Liver (tissue), 9 donors: ENCODE results near the gene GTPBP1. TPM values are rescaled to one million over a fixed set of nuclear protein-coding genes. Genes with fewer than 3 reads are reported as not detected.

ENCODE experiments used
- DNase-seq: peaks from one replicate; pipeline ENCODE4 v3.0.0-alpha.2; 2017; ENCODE audit warnings: low spot score
- H3K27ac ChIP-seq, 2 donors: one replicate each; pipeline ENCODE4 v1.7.0; 2013; ENCODE audit warnings: inconsistent platforms in 2 of 2, low read length in 2 of 2, control low read depth in 1 of 2, low read depth in 1 of 2, mild to moderate bottlenecking in 1 of 2
- H3K27me3 ChIP-seq, 4 donors: one replicate each; pipeline versions ENCODE4 v1.6.1 to v1.7.0; 2013; ENCODE audit warnings: low read length in 3 of 4, inconsistent platforms in 1 of 4, mild to moderate bottlenecking in 1 of 4, moderate library complexity in 1 of 4; ENCODE audit not compliant: control insufficient read depth in 4 of 4, insufficient read depth in 4 of 4
- H3K36me3 ChIP-seq, 4 donors: one replicate each; pipeline versions ENCODE4 v1.6.1 to v1.7.0; 2013; ENCODE audit warnings: low read length in 3 of 4, mild to moderate bottlenecking in 3 of 4, low read depth in 1 of 4, moderate library complexity in 1 of 4; ENCODE audit not compliant: control insufficient read depth in 4 of 4, insufficient read depth in 3 of 4
- H3K4me1 ChIP-seq, 4 donors: one replicate each; pipeline versions ENCODE4 v1.6.1 to v1.7.0; 2013; ENCODE audit warnings: low read length in 3 of 4, mild to moderate bottlenecking in 3 of 4, moderate library complexity in 1 of 4; ENCODE audit not compliant: control insufficient read depth in 4 of 4, insufficient read depth in 4 of 4
- H3K4me3 ChIP-seq, 3 donors: one replicate each; pipeline versions ENCODE4 v1.6.1 to v1.7.0; 2013; ENCODE audit warnings: low read length in 3 of 3, control low read depth in 1 of 3, low read depth in 1 of 3, mild to moderate bottlenecking in 1 of 3
- H3K9ac ChIP-seq, 2 donors: one replicate each; pipeline ENCODE4 v1.7.0; 2013; ENCODE audit warnings: low read length in 2 of 2, mild to moderate bottlenecking in 2 of 2, moderate library complexity in 2 of 2, control low read depth in 1 of 2, low read depth in 1 of 2
- H3K9me3 ChIP-seq, 4 donors: one replicate each; pipeline versions ENCODE4 v1.6.1 to v1.7.0; 2013; ENCODE audit warnings: low read length in 3 of 4; ENCODE audit not compliant: control insufficient read depth in 4 of 4
- EGR1 ChIP-seq, 2 donors: IDR thresholded peaks; 2 replicates each; pipeline ENCODE4 v1.6.1; 2016 to 2018; ENCODE audit warnings: antibody characterized with exemption in 2 of 2, low read depth in 2 of 2
- GABPA ChIP-seq, 2 donors: IDR thresholded peaks in 1 of 2; conservative IDR thresholded peaks in 1 of 2; 2 replicates each; pipeline ENCODE4 v1.6.1; 2016; ENCODE audit warnings: antibody characterized with exemption in 2 of 2, mild to moderate bottlenecking in 1 of 2, moderate library complexity in 1 of 2
- HNF4A ChIP-seq, 2 donors: conservative IDR thresholded peaks; 2 replicates each; pipeline ENCODE4 v1.6.1; 2016; ENCODE audit warnings: antibody characterized with exemption in 2 of 2, mild to moderate bottlenecking in 2 of 2
- NR2F2 ChIP-seq: IDR thresholded peaks from 2 replicates; pipeline ENCODE4 v1.6.1; 2016; ENCODE audit warnings: antibody characterized with exemption
- RAD21 ChIP-seq, 2 donors: IDR thresholded peaks; 2 replicates each; pipeline ENCODE4 v1.6.1; 2016; ENCODE audit warnings: antibody characterized with exemption in 2 of 2, mild to moderate bottlenecking in 2 of 2
- RXRA ChIP-seq, 2 donors: IDR thresholded peaks; 2 replicates each; pipeline ENCODE4 v1.6.1; 2017 to 2018; ENCODE audit warnings: antibody characterized with exemption in 2 of 2, mild to moderate bottlenecking in 1 of 2
- SP1 ChIP-seq: IDR thresholded peaks from 2 replicates; pipeline ENCODE4 v1.6.1; 2018; ENCODE audit warnings: antibody characterized with exemption, mild to moderate bottlenecking
- YY1 ChIP-seq: IDR thresholded peaks from 2 replicates; pipeline ENCODE4 v1.6.1; 2016; ENCODE audit warnings: antibody characterized with exemption, mild to moderate bottlenecking
- WGBS: extraction: QIAGEN DNeasy Blood & Tissue Kit; methylation state at CpG from one replicate; pipeline ENCODE4 v1.1.7; 2013; 5-methylcytosine and 5-hydroxymethylcytosine counted together
- polyA plus RNA-seq, 2 donors: library from polyadenylated mRNA; stranded (reverse) in 1 of 2; unstranded in 1 of 2; fragments of 200-250 nt in 1 of 2; fragments of >200 nt in 1 of 2; fragmentation: Nextera tagmentation in 1 of 2; extraction: Ambion mirVana in 1 of 2; gene quantifications; one replicate each; pipeline versions ENCODE4 v1.2.1 to v1.2.3, GENCODE V29; 2013 to 2015
- total RNA-seq, 2 donors: library from RNA; depleted of rRNA; stranded (reverse); fragments of >200 nt; gene quantifications; one replicate each; pipeline ENCODE4 v1.2.3, GENCODE V29; 2014
- TF ChIP-seq, protein P1 (sequence below): IDR thresholded peaks from 2 replicates; pipeline ENCODE4 v1.6.1; 2016; ENCODE audit warnings: antibody characterized with exemption
- TF ChIP-seq, protein P2 (sequence below): IDR thresholded peaks from 2 replicates; pipeline ENCODE4 v1.6.1; 2016; ENCODE audit warnings: antibody characterized with exemption
- TF ChIP-seq, protein P3 (sequence below): IDR thresholded peaks from 2 replicates; pipeline ENCODE4 v1.6.1; 2016; ENCODE audit warnings: antibody characterized with exemption
- TF ChIP-seq, protein P4 (sequence below): fragments of 150-350 bp; IDR thresholded peaks from 2 replicates; pipeline ENCODE4 v1.5.1; 2017; ENCODE audit warnings: improper control_type of control experiment, low read depth, low read length; ENCODE audit not compliant: missing input control
- TF ChIP-seq, protein P5 (sequence below): IDR thresholded peaks from 2 replicates; pipeline ENCODE4 v1.6.1; 2016; ENCODE audit warnings: antibody characterized with exemption, mild to moderate bottlenecking
- donor health status: healthy.
- donor health status: healthy.
- donor health status: healthy.
- donor health status: healthy.
- donor health status: healthy.

The GTPBP1 gene
- total and polyA plus RNA-seq, 4 donors, result 5.3 to 56.3 (median 16.1) TPM

DNA sequence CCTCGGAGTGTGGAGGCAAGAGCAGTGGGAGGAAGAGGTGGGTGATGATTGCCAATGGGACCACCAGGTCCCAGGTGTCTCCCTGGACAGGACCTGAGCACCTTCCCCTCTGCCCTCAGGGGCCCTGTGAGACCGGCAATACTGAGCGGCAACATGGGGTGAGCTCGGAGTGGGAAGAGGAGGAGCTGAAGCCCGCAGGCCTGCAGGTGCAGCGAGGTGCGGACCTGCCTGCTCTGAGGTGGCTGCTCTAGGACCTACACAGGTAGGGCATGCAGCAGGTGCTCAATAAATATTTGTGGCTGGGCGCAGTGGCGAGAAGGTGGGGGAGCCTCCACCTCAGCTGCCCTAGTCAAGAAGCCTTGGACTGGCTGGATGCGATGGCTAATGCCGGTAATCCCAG, 62.3 kb downstream of the GTPBP1 start (continued):
- TF ChIP-seq, protein P1, sequence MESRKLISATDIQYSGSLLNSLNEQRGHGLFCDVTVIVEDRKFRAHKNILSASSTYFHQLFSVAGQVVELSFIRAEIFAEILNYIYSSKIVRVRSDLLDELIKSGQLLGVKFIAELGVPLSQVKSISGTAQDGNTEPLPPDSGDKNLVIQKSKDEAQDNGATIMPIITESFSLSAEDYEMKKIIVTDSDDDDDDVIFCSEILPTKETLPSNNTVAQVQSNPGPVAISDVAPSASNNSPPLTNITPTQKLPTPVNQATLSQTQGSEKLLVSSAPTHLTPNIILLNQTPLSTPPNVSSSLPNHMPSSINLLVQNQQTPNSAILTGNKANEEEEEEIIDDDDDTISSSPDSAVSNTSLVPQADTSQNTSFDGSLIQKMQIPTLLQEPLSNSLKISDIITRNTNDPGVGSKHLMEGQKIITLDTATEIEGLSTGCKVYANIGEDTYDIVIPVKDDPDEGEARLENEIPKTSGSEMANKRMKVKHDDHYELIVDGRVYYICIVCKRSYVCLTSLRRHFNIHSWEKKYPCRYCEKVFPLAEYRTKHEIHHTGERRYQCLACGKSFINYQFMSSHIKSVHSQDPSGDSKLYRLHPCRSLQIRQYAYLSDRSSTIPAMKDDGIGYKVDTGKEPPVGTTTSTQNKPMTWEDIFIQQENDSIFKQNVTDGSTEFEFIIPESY, result no peak
- TF ChIP-seq SP1 (no peak), RXRA (IDR thresholded peaks at IDR 0.05) (no peak)
- TF ChIP-seq, protein P2, sequence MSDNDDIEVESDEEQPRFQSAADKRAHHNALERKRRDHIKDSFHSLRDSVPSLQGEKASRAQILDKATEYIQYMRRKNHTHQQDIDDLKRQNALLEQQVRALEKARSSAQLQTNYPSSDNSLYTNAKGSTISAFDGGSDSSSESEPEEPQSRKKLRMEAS, result no peak
- TF ChIP-seq, protein P3, sequence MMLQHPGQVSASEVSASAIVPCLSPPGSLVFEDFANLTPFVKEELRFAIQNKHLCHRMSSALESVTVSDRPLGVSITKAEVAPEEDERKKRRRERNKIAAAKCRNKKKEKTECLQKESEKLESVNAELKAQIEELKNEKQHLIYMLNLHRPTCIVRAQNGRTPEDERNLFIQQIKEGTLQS, result no peak

DNA sequence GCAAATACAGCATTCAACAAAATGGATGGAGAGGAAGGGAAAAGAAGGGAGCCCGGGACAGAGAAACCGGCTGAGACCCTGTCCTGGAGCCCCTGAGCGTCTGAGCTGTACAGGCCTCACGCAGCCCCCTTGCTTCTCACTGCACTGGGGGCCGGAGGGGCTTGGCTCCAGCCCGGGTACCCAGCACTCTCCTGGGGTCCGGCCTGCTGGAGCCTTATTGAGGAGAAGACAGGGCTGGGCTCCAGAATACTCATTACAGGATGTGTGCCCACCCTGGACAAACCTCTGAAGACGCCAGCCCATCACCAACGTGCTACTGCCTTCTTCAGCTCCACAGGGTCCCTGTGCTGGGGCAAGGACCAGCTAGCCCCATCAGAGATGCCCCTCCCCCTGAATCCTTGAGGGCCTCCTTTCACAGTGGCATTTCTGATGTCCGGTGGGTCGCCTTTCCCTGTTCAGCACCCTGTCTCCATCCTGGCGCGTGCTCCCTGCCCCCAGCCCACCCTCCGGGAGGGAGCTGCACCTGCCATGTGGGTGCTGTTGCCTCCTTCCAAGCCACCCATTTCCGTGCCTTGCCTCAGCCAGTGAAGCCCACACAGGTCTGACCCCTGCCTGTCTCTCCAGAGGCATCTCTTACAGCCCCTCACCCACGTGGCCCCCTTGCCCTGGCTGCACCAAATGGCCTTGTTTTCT, 64.7 kb downstream of the GTPBP1 start:
- H3K9ac ChIP-seq, result no peak overlapping the region
- no peak overlapping the region for H3K27ac ChIP-seq
- H3K27me3 ChIP-seq, result no peaks in the 10 kb centered on the region
- no peaks in the 10 kb centered on the region for H3K9me3 ChIP-seq
- peaks cover 0 to 6% (median 0%) of the 10 kb centered on the region in 4 donors for H3K4me1 ChIP-seq
- TF ChIP-seq, protein P3, result no peak
- TF ChIP-seq HNF4A (conservative IDR thresholded peaks at IDR 0.05) (no peak), GABPA (IDR thresholded peaks at IDR 0.05 in 1 of 2, conservative IDR thresholded peaks at IDR 0.05 in 1 of 2) (no peak), EGR1 (IDR thresholded peaks at IDR 0.05; ENCODE audit: low read depth in 2 of 2) (no peak), NR2F2 (no peak), RAD21 (IDR thresholded peaks at IDR 0.05) (no peak), SP1 (no peak), RXRA (IDR thresholded peaks at IDR 0.05) (no peak), YY1 (no peak)
- TF ChIP-seq, protein P2, result no peak
- TF ChIP-seq, protein P4, sequence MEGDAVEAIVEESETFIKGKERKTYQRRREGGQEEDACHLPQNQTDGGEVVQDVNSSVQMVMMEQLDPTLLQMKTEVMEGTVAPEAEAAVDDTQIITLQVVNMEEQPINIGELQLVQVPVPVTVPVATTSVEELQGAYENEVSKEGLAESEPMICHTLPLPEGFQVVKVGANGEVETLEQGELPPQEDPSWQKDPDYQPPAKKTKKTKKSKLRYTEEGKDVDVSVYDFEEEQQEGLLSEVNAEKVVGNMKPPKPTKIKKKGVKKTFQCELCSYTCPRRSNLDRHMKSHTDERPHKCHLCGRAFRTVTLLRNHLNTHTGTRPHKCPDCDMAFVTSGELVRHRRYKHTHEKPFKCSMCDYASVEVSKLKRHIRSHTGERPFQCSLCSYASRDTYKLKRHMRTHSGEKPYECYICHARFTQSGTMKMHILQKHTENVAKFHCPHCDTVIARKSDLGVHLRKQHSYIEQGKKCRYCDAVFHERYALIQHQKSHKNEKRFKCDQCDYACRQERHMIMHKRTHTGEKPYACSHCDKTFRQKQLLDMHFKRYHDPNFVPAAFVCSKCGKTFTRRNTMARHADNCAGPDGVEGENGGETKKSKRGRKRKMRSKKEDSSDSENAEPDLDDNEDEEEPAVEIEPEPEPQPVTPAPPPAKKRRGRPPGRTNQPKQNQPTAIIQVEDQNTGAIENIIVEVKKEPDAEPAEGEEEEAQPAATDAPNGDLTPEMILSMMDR, result no peak
- TF ChIP-seq, protein P1, result no peak
- H3K4me3 ChIP-seq, result no peak overlapping the region
- WGBS, result 94% methylated on average over 16 of the region's 16 CpGs
- no peaks in the 10 kb centered on the region for H3K36me3 ChIP-seq
- no peak for DNase-seq

DNA sequence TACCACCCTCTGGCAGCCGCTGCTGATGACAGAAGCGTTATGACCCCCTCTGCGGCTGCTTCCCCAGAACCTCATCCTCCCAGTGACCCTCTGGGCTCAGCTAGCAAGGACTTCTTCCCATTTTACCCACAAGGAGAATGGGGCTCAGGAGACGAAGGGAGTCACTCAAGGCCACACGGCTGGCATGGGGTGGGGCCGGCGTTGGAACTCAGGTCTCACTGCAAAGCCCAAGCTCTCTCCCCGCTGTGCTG, 66.8 kb downstream of the GTPBP1 start:
- no peaks in the 10 kb centered on the region for H3K27me3 ChIP-seq
- no peak overlapping the region for H3K4me3 ChIP-seq
- H3K36me3 ChIP-seq, result no peaks in the 10 kb centered on the region
- H3K9me3 ChIP-seq, result no peaks in the 10 kb centered on the region
- H3K9ac ChIP-seq, result no peak overlapping the region
- no peak for TF ChIP-seq HNF4A (conservative IDR thresholded peaks at IDR 0.05)
- TF ChIP-seq NR2F2, result no peak
- TF ChIP-seq RXRA (IDR thresholded peaks at IDR 0.05), result no peak
- TF ChIP-seq YY1, result no peak
- TF ChIP-seq, protein P5, sequence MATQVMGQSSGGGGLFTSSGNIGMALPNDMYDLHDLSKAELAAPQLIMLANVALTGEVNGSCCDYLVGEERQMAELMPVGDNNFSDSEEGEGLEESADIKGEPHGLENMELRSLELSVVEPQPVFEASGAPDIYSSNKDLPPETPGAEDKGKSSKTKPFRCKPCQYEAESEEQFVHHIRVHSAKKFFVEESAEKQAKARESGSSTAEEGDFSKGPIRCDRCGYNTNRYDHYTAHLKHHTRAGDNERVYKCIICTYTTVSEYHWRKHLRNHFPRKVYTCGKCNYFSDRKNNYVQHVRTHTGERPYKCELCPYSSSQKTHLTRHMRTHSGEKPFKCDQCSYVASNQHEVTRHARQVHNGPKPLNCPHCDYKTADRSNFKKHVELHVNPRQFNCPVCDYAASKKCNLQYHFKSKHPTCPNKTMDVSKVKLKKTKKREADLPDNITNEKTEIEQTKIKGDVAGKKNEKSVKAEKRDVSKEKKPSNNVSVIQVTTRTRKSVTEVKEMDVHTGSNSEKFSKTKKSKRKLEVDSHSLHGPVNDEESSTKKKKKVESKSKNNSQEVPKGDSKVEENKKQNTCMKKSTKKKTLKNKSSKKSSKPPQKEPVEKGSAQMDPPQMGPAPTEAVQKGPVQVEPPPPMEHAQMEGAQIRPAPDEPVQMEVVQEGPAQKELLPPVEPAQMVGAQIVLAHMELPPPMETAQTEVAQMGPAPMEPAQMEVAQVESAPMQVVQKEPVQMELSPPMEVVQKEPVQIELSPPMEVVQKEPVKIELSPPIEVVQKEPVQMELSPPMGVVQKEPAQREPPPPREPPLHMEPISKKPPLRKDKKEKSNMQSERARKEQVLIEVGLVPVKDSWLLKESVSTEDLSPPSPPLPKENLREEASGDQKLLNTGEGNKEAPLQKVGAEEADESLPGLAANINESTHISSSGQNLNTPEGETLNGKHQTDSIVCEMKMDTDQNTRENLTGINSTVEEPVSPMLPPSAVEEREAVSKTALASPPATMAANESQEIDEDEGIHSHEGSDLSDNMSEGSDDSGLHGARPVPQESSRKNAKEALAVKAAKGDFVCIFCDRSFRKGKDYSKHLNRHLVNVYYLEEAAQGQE, result no peak
- H3K4me1 ChIP-seq, result no peaks in the 10 kb centered on the region
- no peak for DNase-seq
- WGBS, result 95% methylated on average over 8 of the region's 8 CpGs
- H3K27ac ChIP-seq, result no peak overlapping the region
